ENCODE data around the gene SLC2A4RG. TPM values are rescaled to one million over a fixed set of nuclear protein-coding genes. Genes with fewer than 3 reads are reported as not detected.
A peak's percentile ranks its signal among the peaks of the same experiment; 100 is the strongest.

SLC2A4RG gene
- polyA plus RNA-seq, 1 of the 3 experiments (the other 2 are of a cell fraction), result 90.9 TPM

DNA sequence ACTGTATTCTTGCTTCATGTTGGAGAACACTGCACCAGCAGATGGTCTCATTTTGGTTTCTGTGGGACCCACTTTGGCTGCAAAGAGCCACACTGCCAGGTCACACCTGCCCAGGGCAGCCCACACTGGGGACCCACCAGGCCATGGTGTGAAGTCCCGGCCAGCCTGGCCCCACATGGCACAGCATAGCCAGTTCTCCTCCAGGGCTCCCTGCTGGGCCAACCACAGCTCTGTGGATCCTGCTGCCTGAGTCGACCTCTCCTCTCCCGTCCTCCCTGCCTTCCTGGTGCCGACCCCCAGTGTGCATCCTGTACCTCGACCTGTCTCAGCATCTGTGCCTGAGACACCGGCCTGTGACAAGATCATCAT is 34.8 kb upstream of the SLC2A4RG start (continued):
- TF ChIP-seq, protein P1, sequence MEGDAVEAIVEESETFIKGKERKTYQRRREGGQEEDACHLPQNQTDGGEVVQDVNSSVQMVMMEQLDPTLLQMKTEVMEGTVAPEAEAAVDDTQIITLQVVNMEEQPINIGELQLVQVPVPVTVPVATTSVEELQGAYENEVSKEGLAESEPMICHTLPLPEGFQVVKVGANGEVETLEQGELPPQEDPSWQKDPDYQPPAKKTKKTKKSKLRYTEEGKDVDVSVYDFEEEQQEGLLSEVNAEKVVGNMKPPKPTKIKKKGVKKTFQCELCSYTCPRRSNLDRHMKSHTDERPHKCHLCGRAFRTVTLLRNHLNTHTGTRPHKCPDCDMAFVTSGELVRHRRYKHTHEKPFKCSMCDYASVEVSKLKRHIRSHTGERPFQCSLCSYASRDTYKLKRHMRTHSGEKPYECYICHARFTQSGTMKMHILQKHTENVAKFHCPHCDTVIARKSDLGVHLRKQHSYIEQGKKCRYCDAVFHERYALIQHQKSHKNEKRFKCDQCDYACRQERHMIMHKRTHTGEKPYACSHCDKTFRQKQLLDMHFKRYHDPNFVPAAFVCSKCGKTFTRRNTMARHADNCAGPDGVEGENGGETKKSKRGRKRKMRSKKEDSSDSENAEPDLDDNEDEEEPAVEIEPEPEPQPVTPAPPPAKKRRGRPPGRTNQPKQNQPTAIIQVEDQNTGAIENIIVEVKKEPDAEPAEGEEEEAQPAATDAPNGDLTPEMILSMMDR (IDR thresholded peaks at IDR 0.05), result no peak

- Histone ChIP-seq H2AFZ (ENCODE audit: low read depth) (no peak overlapping the region), H3K36me3 (replicated peaks in 1 of 2; ENCODE audit: control insufficient read depth in 1 of 2, insufficient read depth in 2 of 2, low read length in 1 of 2) (peaks cover 29 to 30% of the 10 kb centered on the region in 2 experiments), H3K4me2 (no peak overlapping the region), H3K27me3 (ENCODE audit: insufficient read depth) (no peaks in the 10 kb centered on the region), H3K27ac (ENCODE audit: low read depth in 2 of 2, low read length in 1 of 2) (no peak overlapping the region), H3K9me3 (no peaks in the 10 kb centered on the region), H3K79me2 (ENCODE audit: insufficient read depth) (peaks cover 56% of the 10 kb centered on the region), H3K9ac (peak overlapping the region; percentile 89; the same call in 1 of the 2 replicates), H4K20me1 (ENCODE audit: insufficient read depth) (no peaks in the 10 kb centered on the region), H3K4me3 (ENCODE audit: low read depth in 2 of 2, low read length in 1 of 2) (no peak overlapping the region), H3F3A (replicated peaks; ENCODE audit: insufficient read depth) (peaks cover under 1% of the 10 kb centered on the region), H3K4me1 (ENCODE audit: control insufficient read depth in 1 of 2, insufficient read depth in 2 of 2, low read depth in 1 of 2, low read length in 1 of 2) (peaks cover 0 to 30% of the 10 kb centered on the region in 2 experiments; a peak in 1 of 4 replicates), H3K9me2 (no peaks in the 10 kb centered on the region)
- 83% methylated on average over 8 of the region's 8 CpGs for WGBS (ENCODE audit: low lambda C conversion rate)
- CTCF ChIA-PET, result interaction anchor here (1.1 to 1.8 kb wide), 2 partner anchors 34 to 268 kb away, joined by 4 read pairs; partner anchors contain the start of gene SLC2A4RG
- no peak for DNase-seq
- POLR2A ChIA-PET, result no interaction called here
- TF ChIP-seq IRF3 (IDR thresholded peaks at IDR 0.05; ENCODE audit: low read depth, low read length), result no peak
Observed at GRCh38 chr20:63705232-63706026, 34.1 kb upstream of the SLC2A4RG start.

DNA sequence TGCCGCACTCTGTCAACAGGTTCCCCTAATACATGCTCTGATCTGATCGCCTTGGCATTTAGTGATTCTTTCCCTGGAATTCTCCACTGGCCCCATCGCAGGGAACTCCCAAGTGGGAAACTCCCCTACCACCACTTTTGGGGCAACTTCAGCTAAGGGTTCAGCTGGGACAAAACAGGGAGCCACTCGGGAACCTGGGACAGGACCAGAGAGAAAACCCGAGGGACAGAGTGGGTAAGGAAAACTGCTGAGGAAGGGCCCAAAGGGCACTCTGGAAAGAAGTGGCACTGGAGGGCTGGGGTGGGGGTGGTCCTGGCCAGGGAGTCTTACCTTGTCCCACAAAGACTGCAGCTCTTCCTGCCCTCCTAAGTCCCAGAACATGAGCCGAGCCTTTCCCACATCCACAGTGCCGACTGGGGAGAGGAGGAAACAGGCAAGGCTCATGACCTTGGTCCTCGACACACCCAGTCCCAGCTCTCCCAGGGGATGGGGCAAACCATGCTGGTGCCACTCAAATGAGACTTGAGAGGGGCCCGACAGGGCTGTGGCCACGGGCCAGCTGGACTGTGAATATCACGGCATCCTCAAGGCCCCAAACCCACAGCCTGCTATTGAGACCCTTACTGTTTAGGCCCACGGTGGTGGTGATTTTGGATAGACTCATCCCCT is 33.4 kb upstream of the SLC2A4RG start:
- Histone ChIP-seq H3K27ac (ENCODE audit: low read depth in 2 of 2, low read length in 1 of 2) (peak overlapping the region in 1 of 2 experiments; percentile 65; a peak in 1 of 4 replicates), H3K9me2 (no peaks in the 10 kb centered on the region), H3K9me3 (no peaks in the 10 kb centered on the region), H3K4me1 (ENCODE audit: control insufficient read depth in 1 of 2, insufficient read depth in 2 of 2, low read depth in 1 of 2, low read length in 1 of 2) (peaks cover 0 to 30% of the 10 kb centered on the region in 2 experiments; a peak in 1 of 4 replicates), H3K79me2 (ENCODE audit: insufficient read depth) (peaks cover 64% of the 10 kb centered on the region), H3F3A (replicated peaks; ENCODE audit: insufficient read depth) (peaks cover 4% of the 10 kb centered on the region), H3K36me3 (replicated peaks in 1 of 2; ENCODE audit: control insufficient read depth in 1 of 2, insufficient read depth in 2 of 2, low read length in 1 of 2) (peaks cover 36 to 38% of the 10 kb centered on the region in 2 experiments), H3K9ac (peak overlapping the region; percentile 89; the same call in 1 of the 2 replicates), H3K4me2 (peak overlapping the region; percentile 92), H4K20me1 (ENCODE audit: insufficient read depth) (no peaks in the 10 kb centered on the region), H3K4me3 (ENCODE audit: low read depth in 2 of 2, low read length in 1 of 2) (peak overlapping the region; percentile 70 to 90; a peak in 3 of 4 replicates), H3K27me3 (ENCODE audit: insufficient read depth) (no peaks in the 10 kb centered on the region), H2AFZ (ENCODE audit: low read depth) (no peak overlapping the region)
- no peak for DNase-seq
- CTCF ChIA-PET, result interaction anchor here (1.1 kb wide), 2 partner anchors 12 to 267 kb away, joined by 3 to 4 read pairs; no protein-coding TSS in a partner anchor
- POLR2A ChIA-PET, result no interaction called here
- 65% methylated on average over 11 of the region's 12 CpGs for WGBS (ENCODE audit: low lambda C conversion rate)
- TF ChIP-seq YY1 (IDR thresholded peaks at IDR 0.05; ENCODE audit: low read depth) (no peak), TCF12 (IDR thresholded peaks at IDR 0.05) (no peak)

Data from SK-N-SH (cell line).